A673 (cell line): ENCODE data around the gene TMEM215. TPM values are rescaled to one million over a fixed set of nuclear protein-coding genes. Genes with fewer than 3 reads are reported as not detected.

Experiments used
- BruUV-seq: library from RNA; stranded (reverse); fragments of 400-500 nt; replicated peaks from 2 replicates; lab custom pipeline; 2021; lab: Mats Ljungman, UMichigan
- CTCF ChIA-PET: fragments of 300-600 bp; sonication (Branson Sonifier 250); formaldehyde crosslinking; loops from one replicate; lab custom pipeline; 2022; ENCODE audit warnings: antibody characterized with exemption; lab: Charles Lee
- POLR2A ChIA-PET: fragments of 300-600 bp; sonication (Branson Sonifier 250); formaldehyde crosslinking; loops from one replicate; lab custom pipeline; 2022; ENCODE audit warnings: antibody characterized with exemption; ENCODE audit not compliant: low non-redundant PET; lab: Charles Lee
- DNase-seq: peaks from one replicate; pipeline ENCODE4 v3.0.0-alpha.2; 2015; ENCODE audit warnings: low spot score
- H3K27ac ChIP-seq: fragments of 200-600 bp; sonication (generic); 2 replicates; pipeline ENCODE4 v1.5.1; 2016; ENCODE audit warnings: mixed run types, low read depth, mild to moderate bottlenecking, mixed read lengths, antibody characterized with exemption, low read length; ENCODE audit not compliant: poor library complexity, severe bottlenecking
- H3K27me3 ChIP-seq: fragments of 200-600 bp; sonication (generic); replicated peaks from 2 replicates; pipeline ENCODE4 v1.6.1; 2017; ENCODE audit warnings: mixed run types, low read depth, mild to moderate bottlenecking, mixed read lengths, antibody characterized with exemption, low read length; ENCODE audit not compliant: insufficient read depth, poor library complexity
- H3K36me3 ChIP-seq: fragments of 200-600 bp; sonication (generic); 2 replicates; pipeline ENCODE4 v1.6.1; 2016; ENCODE audit warnings: mixed run types, mild to moderate bottlenecking, mixed read lengths, antibody characterized with exemption, low read length; ENCODE audit not compliant: insufficient read depth, poor library complexity, severe bottlenecking
- H3K4me1 ChIP-seq: fragments of 200-600 bp; sonication (generic); 2 replicates; pipeline ENCODE4 v1.6.1; 2017; ENCODE audit warnings: mixed run types, mild to moderate bottlenecking, mixed read lengths, antibody characterized with exemption, low read length; ENCODE audit not compliant: insufficient read depth, poor library complexity, severe bottlenecking
- H3K4me3 ChIP-seq: fragments of 200-600 bp; sonication (generic); 2 replicates; pipeline ENCODE4 v1.5.1; 2016; ENCODE audit warnings: low read depth, mixed run types, mild to moderate bottlenecking, mixed read lengths, low read length; ENCODE audit not compliant: poor library complexity, severe bottlenecking
- H3K9me3 ChIP-seq: fragments of 200-600 bp; sonication (generic); 2 replicates; pipeline ENCODE4 v1.6.1; 2016; ENCODE audit warnings: mixed run types, low read depth, mild to moderate bottlenecking, mixed read lengths, antibody characterized with exemption, low read length; ENCODE audit not compliant: poor library complexity, severe bottlenecking
- EZH2 ChIP-seq: fragments of 200-600 bp; sonication (generic); IDR thresholded peaks from 2 replicates; pipeline ENCODE4 v1.6.1; 2017; ENCODE audit warnings: borderline replicate concordance, low read depth, mild to moderate bottlenecking, mixed read lengths, antibody characterized with exemption, low read length; ENCODE audit not compliant: poor library complexity, severe bottlenecking
- intact Hi-C: fragments of 100-400 bp; cut with micrococcal nuclease; formaldehyde crosslinking; loops from one replicate; pipeline ENCODE4 v1.10.0; 2022; ENCODE audit not compliant: unreplicated experiment
- total RNA-seq: library from RNA; stranded (reverse); gene quantifications from 2 replicates; pipeline ENCODE4 v1.2.3, GENCODE V29; 2021
- TF ChIP-seq, protein P1 (sequence below): fragments of 300-800, 200-600 bp; sonication (generic); conservative IDR thresholded peaks from 2 replicates; pipeline ENCODE4 v1.5.1; 2017; ENCODE audit warnings: low read depth, mild to moderate bottlenecking, antibody characterized with exemption, low read length, moderate library complexity, mixed read lengths

The TMEM215 gene
- total RNA-seq, 1 experiment from 2014 or later = not detected

DNA sequence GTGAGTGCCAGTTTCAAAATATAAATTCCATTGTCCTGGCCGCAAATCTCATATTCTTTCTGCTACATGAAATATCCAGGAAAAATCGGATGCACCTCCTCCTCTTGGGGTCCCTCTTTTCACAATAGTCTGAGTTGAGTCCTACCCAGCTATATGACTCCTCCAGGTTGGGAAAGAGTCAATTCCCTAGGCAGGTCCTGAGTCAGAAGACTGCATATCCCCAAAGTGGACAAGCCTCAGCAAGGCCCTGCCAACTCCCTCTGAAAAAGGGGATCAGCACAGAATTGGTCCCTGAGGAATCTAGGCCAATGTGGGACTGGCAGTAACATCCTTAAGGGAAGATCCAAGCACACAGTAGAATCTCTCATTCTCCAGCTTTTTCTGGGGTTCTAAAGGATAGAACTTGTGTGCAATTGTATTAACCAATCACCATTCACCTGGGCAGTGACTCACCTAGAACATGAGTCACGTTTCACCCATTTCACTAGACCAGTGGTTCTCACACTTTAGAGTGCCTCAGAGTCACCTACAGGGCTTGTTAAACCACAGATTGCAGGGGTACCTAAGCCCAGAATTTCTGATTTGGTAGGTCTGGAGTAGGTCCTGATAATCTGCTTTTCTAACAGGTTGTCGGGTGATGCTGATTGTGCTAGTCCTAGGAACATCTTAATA, 44.7 kb upstream of the TMEM215 start:
- Histone ChIP-seq H3K4me1 (no peaks in the 10 kb centered on the region), H3K36me3 (no peaks in the 10 kb centered on the region), H3K27me3 (no peaks in the 10 kb centered on the region), H3K27ac (no peak overlapping the region), H3K4me3 (no peak overlapping the region), H3K9me3 (no peaks in the 10 kb centered on the region)
- ChIA-PET CTCF (no interaction called here), POLR2A (no interaction called here)
- intact Hi-C loops = no loop called here
- DNase-seq = no peak
- BruUV-seq = no TSS peak
- no peak for TF ChIP-seq EZH2
- TF ChIP-seq, protein P1, sequence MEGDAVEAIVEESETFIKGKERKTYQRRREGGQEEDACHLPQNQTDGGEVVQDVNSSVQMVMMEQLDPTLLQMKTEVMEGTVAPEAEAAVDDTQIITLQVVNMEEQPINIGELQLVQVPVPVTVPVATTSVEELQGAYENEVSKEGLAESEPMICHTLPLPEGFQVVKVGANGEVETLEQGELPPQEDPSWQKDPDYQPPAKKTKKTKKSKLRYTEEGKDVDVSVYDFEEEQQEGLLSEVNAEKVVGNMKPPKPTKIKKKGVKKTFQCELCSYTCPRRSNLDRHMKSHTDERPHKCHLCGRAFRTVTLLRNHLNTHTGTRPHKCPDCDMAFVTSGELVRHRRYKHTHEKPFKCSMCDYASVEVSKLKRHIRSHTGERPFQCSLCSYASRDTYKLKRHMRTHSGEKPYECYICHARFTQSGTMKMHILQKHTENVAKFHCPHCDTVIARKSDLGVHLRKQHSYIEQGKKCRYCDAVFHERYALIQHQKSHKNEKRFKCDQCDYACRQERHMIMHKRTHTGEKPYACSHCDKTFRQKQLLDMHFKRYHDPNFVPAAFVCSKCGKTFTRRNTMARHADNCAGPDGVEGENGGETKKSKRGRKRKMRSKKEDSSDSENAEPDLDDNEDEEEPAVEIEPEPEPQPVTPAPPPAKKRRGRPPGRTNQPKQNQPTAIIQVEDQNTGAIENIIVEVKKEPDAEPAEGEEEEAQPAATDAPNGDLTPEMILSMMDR = no peak

DNA sequence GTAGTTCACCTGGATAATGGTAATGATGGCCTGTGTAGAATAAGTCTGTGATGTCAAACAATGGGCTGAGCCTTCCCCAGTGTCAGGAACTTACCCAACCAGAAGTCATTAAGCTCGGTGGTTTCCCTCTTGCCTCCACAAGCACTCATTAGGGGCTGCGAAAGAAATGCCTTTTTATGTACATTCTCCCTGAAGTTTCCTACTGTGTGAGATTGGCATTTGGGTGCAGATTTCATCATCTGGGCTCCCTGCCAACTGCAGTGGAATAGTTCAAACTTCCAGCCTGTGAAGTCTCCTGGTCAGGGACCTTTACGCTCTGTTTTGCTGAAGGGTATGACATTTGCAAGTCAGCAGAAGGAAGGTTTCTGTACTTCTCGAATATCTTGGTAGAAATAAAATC, 41.6 kb upstream of the TMEM215 start:
- TF ChIP-seq, protein P1 = no peak
- TF ChIP-seq EZH2 = no peak
- Histone ChIP-seq H3K36me3 (no peaks in the 10 kb centered on the region), H3K4me1 (no peaks in the 10 kb centered on the region), H3K9me3 (no peaks in the 10 kb centered on the region), H3K4me3 (no peak overlapping the region), H3K27ac (no peak overlapping the region), H3K27me3 (peaks cover 8% of the 10 kb centered on the region)
- BruUV-seq = no TSS peak
- ChIA-PET CTCF (no interaction called here), POLR2A (no interaction called here)
- intact Hi-C loops = no loop called here
- DNase-seq = peak; percentile 31

DNA sequence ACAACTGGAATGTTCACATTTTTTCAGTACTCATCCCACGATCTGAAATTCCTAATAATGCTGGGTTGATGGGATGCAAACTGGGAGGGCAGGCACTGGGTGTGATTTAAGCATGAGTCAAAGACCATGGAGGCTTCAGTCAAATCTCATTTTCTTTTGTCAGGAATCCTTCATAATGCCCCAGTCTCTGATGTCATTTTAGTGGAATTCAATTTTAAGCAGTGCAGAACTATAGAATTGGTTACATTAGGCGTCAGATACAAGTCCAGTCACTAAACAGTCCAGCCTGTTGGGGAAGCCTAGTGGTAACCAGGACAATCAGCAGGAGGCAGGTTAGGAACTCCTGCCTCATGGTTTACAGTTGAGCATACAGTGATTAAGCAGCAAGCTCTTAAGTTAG, 41.0 kb upstream of the TMEM215 start:
- H3K4me1 ChIP-seq = no peaks in the 10 kb centered on the region
- POLR2A ChIA-PET = no interaction called here
- H3K36me3 ChIP-seq = no peaks in the 10 kb centered on the region
- H3K9me3 ChIP-seq = no peaks in the 10 kb centered on the region
- H3K27me3 ChIP-seq = peaks cover 9% of the 10 kb centered on the region
- TF ChIP-seq, protein P1 = no peak
- TF ChIP-seq EZH2 = no peak
- intact Hi-C loops = no loop called here
- BruUV-seq = no TSS peak
- CTCF ChIA-PET = no interaction called here
- no peak overlapping the region for H3K27ac ChIP-seq
- DNase-seq = peak; percentile 15
- no peak overlapping the region for H3K4me3 ChIP-seq
